HCT116 (cell line): ENCODE measurements around the gene TCFL5. TPM values are rescaled to one million over a fixed set of nuclear protein-coding genes. Genes with fewer than 3 reads are reported as not detected.

ENCODE experiments used
- ATAC-seq: fragments of 200-7000 bp; cut with Tn5 transposase; 2 replicates; pipeline ENCODE4 v1.9.1; 2020; ENCODE audit warnings: mild to moderate bottlenecking, moderate library complexity
- BruUV-seq: library from RNA; stranded (reverse); fragments of 400-500 nt; replicated peaks from 2 replicates; lab custom pipeline; 2021; lab: Mats Ljungman, UMichigan
- CTCF ChIA-PET: fragments of 300-600 bp; sonication (Branson Sonifier 250); formaldehyde crosslinking; loops from one replicate; lab custom pipeline; 2021; ENCODE audit warnings: antibody characterized with exemption; lab: Charles Lee
- POLR2A ChIA-PET: fragments of 300-600, 350-600 bp; sonication (Branson Sonifier 250); formaldehyde crosslinking; loops from one replicate; lab custom pipeline; 2021; ENCODE audit warnings: antibody characterized with exemption; lab: Charles Lee
- RAD21 ChIA-PET, 2 experiments: fragments of 300-600 bp; sonication (Branson Sonifier 250); formaldehyde crosslinking; loops; one replicate each; lab custom pipeline; 2023; ENCODE audit warnings: low total read pairs in 2 of 2; ENCODE audit not compliant: uncharacterized antibody in 2 of 2, unreplicated experiment in 2 of 2, low non-redundant PET in 1 of 2; lab: Charles Lee
- DNase-seq: peaks from one replicate; pipeline ENCODE4 v3.0.0-alpha.2; 2010; ENCODE audit warnings: low read depth, low spot score
- H2AFZ ChIP-seq: fragments of 200-600 bp; shearing (Covaris generic), sonication (generic); 2 replicates; pipeline ENCODE4 v1.6.1; 2017; ENCODE audit warnings: low read depth, mixed run types, mixed read lengths, antibody characterized with exemption, low read length; ENCODE audit not compliant: poor library complexity, severe bottlenecking
- H3K27ac ChIP-seq: 2 replicates; pipeline ENCODE4 v1.5.1; 2012; ENCODE audit warnings: low read depth, low read length
- H3K27me3 ChIP-seq: fragments of 200-600 bp; sonication (generic); 2 replicates; pipeline ENCODE4 v1.6.1; 2016; ENCODE audit warnings: mixed run types, low read length, mixed read lengths; ENCODE audit not compliant: insufficient read depth
- H3K36me3 ChIP-seq, 2 experiments: fragments of 200-500 bp in 1 of 2; fragments of 200-600 bp in 1 of 2; sonication (Bioruptor generic) in 1 of 2; sonication (generic) in 1 of 2; 2 replicates each; pipeline versions ENCODE4 v1.5.1 to v1.6.1; 2014 to 2016; ENCODE audit warnings: low read length in 2 of 2, inconsistent platforms in 1 of 2, mixed read lengths in 1 of 2, mixed run types in 1 of 2; ENCODE audit not compliant: insufficient read depth in 2 of 2, control insufficient read depth in 1 of 2
- H3K4me1 ChIP-seq, 2 experiments: fragments of 200-600 bp in 1 of 2; sonication (generic) in 1 of 2; 2 replicates each; pipeline versions ENCODE4 v1.5.1 to v1.6.1; 2012 to 2017; ENCODE audit warnings: low read length in 2 of 2, inconsistent platforms in 1 of 2, mild to moderate bottlenecking in 1 of 2, mixed read lengths in 1 of 2, mixed run types in 1 of 2, moderate library complexity in 1 of 2; ENCODE audit not compliant: insufficient read depth in 2 of 2, control insufficient read depth in 1 of 2
- H3K4me2 ChIP-seq: fragments of 200-600 bp; sonication (generic); 2 replicates; pipeline ENCODE4 v1.6.1; 2017; ENCODE audit warnings: mixed run types, low read length, mixed read lengths
- H3K4me3 ChIP-seq, 2 experiments: fragments of 200-600 bp in 1 of 2; sonication (generic) in 1 of 2; replicated peaks in 1 of 2; 2 replicates each; pipeline ENCODE4 v1.5.1; 2011 to 2016; ENCODE audit warnings: low read length in 2 of 2, control low read depth in 1 of 2, low read depth in 1 of 2, mild to moderate bottlenecking in 1 of 2, mixed read lengths in 1 of 2, mixed run types in 1 of 2
- H3K79me2 ChIP-seq: fragments of 200-600 bp; sonication (generic); 2 replicates; pipeline ENCODE4 v1.6.1; 2017; ENCODE audit warnings: mild to moderate bottlenecking, mixed run types, low read length, moderate library complexity, mixed read lengths; ENCODE audit not compliant: insufficient read depth
- H3K9ac ChIP-seq: fragments of 200-600 bp; sonication (generic); 2 replicates; pipeline ENCODE4 v1.6.1; 2016; ENCODE audit warnings: low read length, mixed read lengths
- H3K9me2 ChIP-seq: fragments of 200-600 bp; sonication (generic), shearing (Covaris generic); 2 replicates; pipeline ENCODE4 v1.6.1; 2017; ENCODE audit warnings: mixed run types, mild to moderate bottlenecking, moderate library complexity; ENCODE audit not compliant: insufficient read depth
- H3K9me3 ChIP-seq, 2 experiments: fragments of 200-500 bp in 1 of 2; fragments of 200-600 bp in 1 of 2; sonication (Bioruptor generic) in 1 of 2; sonication (generic) in 1 of 2; 2 replicates each; pipeline ENCODE4 v1.6.1; 2014 to 2017; ENCODE audit warnings: low read length in 2 of 2, mixed read lengths in 2 of 2, inconsistent platforms in 1 of 2, low read depth in 1 of 2, mild to moderate bottlenecking in 1 of 2, mixed run types in 1 of 2, moderate library complexity in 1 of 2; ENCODE audit not compliant: control insufficient read depth in 1 of 2, insufficient read depth in 1 of 2
- H4K20me1 ChIP-seq: fragments of 200-600 bp; sonication (generic), shearing (Covaris generic); 2 replicates; pipeline ENCODE4 v1.6.1; 2017; ENCODE audit warnings: mixed run types, mild to moderate bottlenecking, moderate library complexity; ENCODE audit not compliant: insufficient read depth
- ATF3 ChIP-seq: IDR thresholded peaks from 2 replicates; pipeline ENCODE4 v1.6.1; 2012
- ELF1 ChIP-seq: IDR thresholded peaks from 2 replicates; pipeline ENCODE4 v1.6.1; 2012; ENCODE audit warnings: low read depth, borderline replicate concordance
- POLR2AphosphoS5 ChIP-seq: IDR thresholded peaks from 2 replicates; pipeline ENCODE4 v1.6.1; 2011; ENCODE audit warnings: mild to moderate bottlenecking, low read depth, low read length, moderate library complexity
- ZNF274 ChIP-seq: fragments of 200-500 bp; sonication (Bioruptor generic); IDR thresholded peaks from 2 replicates; pipeline ENCODE4 v1.6.1; 2014; ENCODE audit warnings: mild to moderate bottlenecking, low read depth, low read length, inconsistent platforms
- intact Hi-C: fragments of 100-400 bp; cut with micrococcal nuclease; formaldehyde crosslinking; loops from 2 replicates; pipeline ENCODE4 v1.10.0; 2022
- total RNA-seq: library from RNA; stranded (reverse); gene quantifications from one replicate; pipeline ENCODE4 v1.2.1, GENCODE V29; 2021; ENCODE audit not compliant: unreplicated experiment

Gene TCFL5
- total RNA-seq, 1 experiment from 2014 or later: 20.4 TPM

GRCh38 chr20:62897666-62898065, 36.0 kb upstream of the TCFL5 start:
- Histone ChIP-seq H3K4me2 (no peak overlapping the region), H3K9me2 (no peaks in the 10 kb centered on the region), H3K27ac (no peak overlapping the region), H3K4me1 (peaks cover 5 to 19% of the 10 kb centered on the region in 2 experiments; a peak in 3 of 4 replicates), H3K36me3 (peaks cover 39 to 41% of the 10 kb centered on the region in 2 experiments), H2AFZ (no peak overlapping the region), H3K9ac (no peak overlapping the region), H3K9me3 (no peaks in the 10 kb centered on the region), H3K4me3 (no peak overlapping the region), H3K79me2 (no peaks in the 10 kb centered on the region), H3K27me3 (no peaks in the 10 kb centered on the region), H4K20me1 (no peaks in the 10 kb centered on the region; the same call in 1 of the 2 replicates)
- BruUV-seq: no TSS peak
- RAD21 ChIA-PET: no interaction called here
- intact Hi-C loops: no loop called here
- CTCF ChIA-PET: no interaction called here
- POLR2A ChIA-PET: no interaction called here
- TF ChIP-seq ATF3: no peak
- no peak for TF ChIP-seq ZNF274
- 0 out of 2 replicates have a peak, but pooled peaks have one; percentile 9 for TF ChIP-seq POLR2AphosphoS5
- DNase-seq (no peak), ATAC-seq (no peak)

GRCh38 chr20:62896526-62896925, 34.9 kb upstream of the TCFL5 start:
- no peak overlapping the region for H3K4me3 ChIP-seq
- POLR2A ChIA-PET: no interaction called here
- RAD21 ChIA-PET: no interaction called here
- DNase-seq (no peak), ATAC-seq (no peak)
- no peak overlapping the region for H2AFZ ChIP-seq
- H3K4me1 ChIP-seq: peaks cover 5 to 18% of the 10 kb centered on the region in 2 experiments; a peak in 3 of 4 replicates
- BruUV-seq: no TSS peak
- H3K79me2 ChIP-seq: no peaks in the 10 kb centered on the region
- no peaks in the 10 kb centered on the region for H3K9me3 ChIP-seq
- H4K20me1 ChIP-seq: no peaks in the 10 kb centered on the region; the same call in 1 of the 2 replicates
- CTCF ChIA-PET: no interaction called here
- H3K9ac ChIP-seq: no peak overlapping the region
- H3K9me2 ChIP-seq: no peaks in the 10 kb centered on the region
- intact Hi-C loops: no loop called here
- no peak overlapping the region for H3K27ac ChIP-seq
- H3K27me3 ChIP-seq: no peaks in the 10 kb centered on the region
- TF ChIP-seq ELF1: no peak
- no peak overlapping the region for H3K4me2 ChIP-seq
- H3K36me3 ChIP-seq: peaks cover 42 to 45% of the 10 kb centered on the region in 2 experiments
